HUES48 (cell line): ENCODE measurements around the gene MTX3.

ENCODE experiments used
- H3K27ac ChIP-seq: one replicate; pipeline ENCODE4 v1.7.0; 2013; ENCODE audit warnings: low read depth, low read length, inconsistent platforms
- H3K27me3 ChIP-seq: 2 replicates; pipeline ENCODE4 v1.6.1; 2013; ENCODE audit warnings: mild to moderate bottlenecking, low read length; ENCODE audit not compliant: control insufficient read depth, insufficient read depth
- H3K36me3 ChIP-seq: 2 replicates; pipeline ENCODE4 v1.6.1; 2013; ENCODE audit warnings: low read length; ENCODE audit not compliant: control insufficient read depth, insufficient read depth
- H3K4me1 ChIP-seq: 2 replicates; pipeline ENCODE4 v1.6.1; 2013; ENCODE audit warnings: mild to moderate bottlenecking, low read length; ENCODE audit not compliant: control insufficient read depth, insufficient read depth
- H3K4me3 ChIP-seq: 2 replicates; pipeline ENCODE4 v1.5.1; 2013; ENCODE audit warnings: mild to moderate bottlenecking, low read depth, low read length
- H3K9ac ChIP-seq: 2 replicates; pipeline ENCODE4 v1.6.1; 2013; ENCODE audit warnings: mild to moderate bottlenecking, low read depth, low read length, moderate library complexity
- H3K9me3 ChIP-seq: 2 replicates; pipeline ENCODE4 v1.6.1; 2013; ENCODE audit warnings: low read length; ENCODE audit not compliant: control insufficient read depth, insufficient read depth

The MTX3 gene

GRCh38 chr5:80025069-80025468, 34.0 kb upstream of the MTX3 start:
- Histone ChIP-seq H3K4me1 (no peaks in the 10 kb centered on the region), H3K4me3 (no peak overlapping the region), H3K9ac (no peak overlapping the region), H3K9me3 (no peaks in the 10 kb centered on the region), H3K27ac (no peak overlapping the region), H3K27me3 (no peaks in the 10 kb centered on the region), H3K36me3 (no peaks in the 10 kb centered on the region)

GRCh38 chr5:80010754-80011392, 19.8 kb upstream of the MTX3 start:
- Histone ChIP-seq H3K36me3 (no peaks in the 10 kb centered on the region), H3K27ac (no peak overlapping the region), H3K9me3 (no peaks in the 10 kb centered on the region), H3K9ac (no peak overlapping the region), H3K27me3 (no peaks in the 10 kb centered on the region), H3K4me1 (no peaks in the 10 kb centered on the region), H3K4me3 (no peak overlapping the region)

GRCh38 chr5:80008995-80009765, 18.1 kb upstream of the MTX3 start:
- H3K4me1 ChIP-seq = peaks cover 2% of the 10 kb centered on the region
- no peak overlapping the region for H3K4me3 ChIP-seq
- H3K9me3 ChIP-seq = no peaks in the 10 kb centered on the region
- no peak overlapping the region for H3K27ac ChIP-seq
- H3K9ac ChIP-seq = no peak overlapping the region
- H3K36me3 ChIP-seq = no peaks in the 10 kb centered on the region
- H3K27me3 ChIP-seq = no peaks in the 10 kb centered on the region

GRCh38 chr5:80002677-80003076, 11.6 kb upstream of the MTX3 start:
- H3K4me1 ChIP-seq = peaks cover 33% of the 10 kb centered on the region
- peak overlapping the region; percentile 13; the same call in 1 of the 2 replicates for H3K4me3 ChIP-seq
- no peaks in the 10 kb centered on the region for H3K9me3 ChIP-seq
- H3K27me3 ChIP-seq = no peaks in the 10 kb centered on the region
- H3K9ac ChIP-seq = no peak overlapping the region
- peak overlapping the region; percentile 49 for H3K27ac ChIP-seq
- no peaks in the 10 kb centered on the region for H3K36me3 ChIP-seq

DNA sequence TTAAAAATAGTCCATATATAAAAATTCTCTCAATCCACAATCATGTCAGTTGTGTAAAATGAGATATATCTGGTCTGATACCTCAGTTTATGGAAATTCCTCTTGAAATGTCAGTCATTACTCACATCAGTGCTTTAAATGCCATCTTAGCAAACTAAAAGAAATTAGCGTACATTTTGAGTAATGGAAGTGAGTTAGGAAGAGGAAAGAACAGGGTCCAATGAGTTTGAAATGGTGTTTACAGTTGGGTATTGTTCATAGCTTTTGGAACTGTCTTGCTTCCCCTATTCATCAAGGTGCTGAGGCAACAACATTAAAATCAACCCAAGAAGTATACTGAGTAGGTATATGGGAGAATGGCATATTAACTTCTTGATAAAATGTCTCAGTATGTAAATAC, 8.7 kb upstream of the MTX3 start:
- no peaks in the 10 kb centered on the region for H3K9me3 ChIP-seq
- no peak overlapping the region for H3K9ac ChIP-seq
- no peaks in the 10 kb centered on the region for H3K36me3 ChIP-seq
- peaks cover 33% of the 10 kb centered on the region for H3K4me1 ChIP-seq
- H3K4me3 ChIP-seq = no peak overlapping the region
- no peaks in the 10 kb centered on the region for H3K27me3 ChIP-seq
- no peak overlapping the region for H3K27ac ChIP-seq

DNA sequence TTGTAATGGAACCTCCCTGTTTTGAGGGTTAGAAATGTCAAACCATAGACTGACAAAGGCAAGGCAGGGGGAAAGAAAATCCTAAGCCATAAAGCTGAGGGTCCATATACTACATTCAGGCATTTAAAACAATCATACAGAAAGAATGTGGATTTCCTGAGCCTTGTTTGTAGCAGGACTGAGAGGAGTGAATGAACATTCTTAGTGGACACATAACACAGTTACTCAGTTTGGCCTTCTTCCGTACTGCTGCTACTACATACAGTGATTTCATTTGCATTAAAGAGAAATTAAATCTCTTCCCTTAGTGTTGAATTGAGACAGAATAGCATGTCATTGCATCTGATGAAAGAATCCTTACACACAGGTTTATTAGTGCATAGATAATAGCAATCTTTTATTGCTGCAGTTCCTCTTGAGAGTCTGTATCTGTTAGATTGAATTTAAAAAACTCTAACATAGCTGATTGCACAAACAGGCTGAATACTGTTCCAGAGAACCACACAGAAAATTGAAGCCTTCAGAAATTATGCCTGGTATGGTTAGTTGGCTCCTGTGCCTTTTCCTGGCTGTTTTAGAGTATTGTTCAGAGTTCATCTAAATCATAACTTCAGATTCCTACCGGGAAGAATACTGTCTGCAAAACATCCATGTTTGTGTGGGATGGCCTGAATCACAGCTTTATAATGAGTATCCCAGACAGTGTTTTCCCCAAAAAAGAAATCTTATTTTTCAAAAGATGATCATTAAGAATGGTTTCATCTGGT, 2.0 kb upstream of the MTX3 start:
- Histone ChIP-seq H3K36me3 (peaks cover 13% of the 10 kb centered on the region), H3K4me3 (no peak overlapping the region), H3K4me1 (peaks cover 15% of the 10 kb centered on the region), H3K27ac (no peak overlapping the region), H3K9ac (no peak overlapping the region), H3K27me3 (no peaks in the 10 kb centered on the region), H3K9me3 (no peaks in the 10 kb centered on the region)

- peaks cover 40% of the 10 kb centered on the region for H3K36me3 ChIP-seq
- no peaks in the 10 kb centered on the region for H3K27me3 ChIP-seq
- peaks cover 15% of the 10 kb centered on the region for H3K4me1 ChIP-seq
- peak overlapping the region; percentile 99 for H3K27ac ChIP-seq
- H3K9me3 ChIP-seq = no peaks in the 10 kb centered on the region
- peak overlapping the region; percentile 99 for H3K4me3 ChIP-seq
- H3K9ac ChIP-seq = peak overlapping the region; percentile 96
Measured at GRCh38 chr5:79990205-79990597, 861 bp downstream of the MTX3 start.

- H3K27ac ChIP-seq = no peak overlapping the region
- no peaks in the 10 kb centered on the region for H3K27me3 ChIP-seq
- peaks cover 77% of the 10 kb centered on the region for H3K36me3 ChIP-seq
- no peak overlapping the region for H3K9ac ChIP-seq
- H3K4me3 ChIP-seq = no peak overlapping the region
- peaks cover 10% of the 10 kb centered on the region; the same call in 1 of the 2 replicates for H3K4me1 ChIP-seq
- H3K9me3 ChIP-seq = no peaks in the 10 kb centered on the region
Measured at GRCh38 chr5:79986260-79986659, 4.8 kb downstream of the MTX3 start.

DNA sequence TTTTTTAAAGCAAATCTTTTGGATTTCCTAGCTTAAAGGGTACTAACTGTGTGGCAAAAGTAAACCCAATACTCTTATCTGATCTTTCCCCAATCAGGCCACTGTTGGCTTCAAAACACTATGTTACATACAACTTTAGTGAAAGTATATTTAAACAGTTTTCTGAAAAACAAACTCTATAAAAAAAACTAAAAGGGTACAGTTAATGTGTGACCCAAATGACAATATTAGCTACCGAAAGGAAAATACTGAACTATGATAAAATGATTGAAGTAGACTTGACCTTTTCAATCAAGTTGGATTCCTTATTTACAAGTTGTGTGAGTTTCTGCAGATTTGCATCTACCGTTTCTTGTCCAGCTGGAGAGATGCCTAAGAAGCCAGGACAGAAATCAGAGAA, 5.8 kb downstream of the MTX3 start:
- Histone ChIP-seq H3K36me3 (peaks cover 85% of the 10 kb centered on the region), H3K27ac (no peak overlapping the region), H3K9ac (no peak overlapping the region), H3K27me3 (no peaks in the 10 kb centered on the region), H3K4me3 (no peak overlapping the region), H3K4me1 (peaks cover 8% of the 10 kb centered on the region; the same call in 1 of the 2 replicates), H3K9me3 (no peaks in the 10 kb centered on the region)

DNA sequence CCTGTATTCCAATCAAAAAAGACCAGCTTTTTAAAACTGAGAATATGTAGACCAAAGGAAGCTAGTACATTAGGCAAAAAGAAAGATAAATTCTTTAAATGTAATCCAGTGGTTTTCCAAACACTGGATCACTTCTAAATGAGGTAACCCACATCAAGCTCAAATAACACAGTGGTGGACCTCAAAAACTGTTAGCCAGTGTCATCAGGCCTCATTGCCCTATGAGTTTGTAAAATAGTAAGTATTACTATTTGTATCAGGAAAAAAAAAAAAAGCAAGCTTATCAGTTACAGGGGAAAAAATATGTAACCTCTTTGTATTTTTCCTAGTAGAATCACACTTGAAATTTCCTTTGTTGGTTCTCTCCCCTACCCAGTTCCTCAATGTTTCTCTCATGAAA, 6.7 kb downstream of the MTX3 start:
- Histone ChIP-seq H3K36me3 (peaks cover 94% of the 10 kb centered on the region), H3K9me3 (no peaks in the 10 kb centered on the region), H3K4me3 (no peak overlapping the region), H3K27ac (no peak overlapping the region), H3K4me1 (no peaks in the 10 kb centered on the region), H3K27me3 (no peaks in the 10 kb centered on the region), H3K9ac (no peak overlapping the region)

DNA sequence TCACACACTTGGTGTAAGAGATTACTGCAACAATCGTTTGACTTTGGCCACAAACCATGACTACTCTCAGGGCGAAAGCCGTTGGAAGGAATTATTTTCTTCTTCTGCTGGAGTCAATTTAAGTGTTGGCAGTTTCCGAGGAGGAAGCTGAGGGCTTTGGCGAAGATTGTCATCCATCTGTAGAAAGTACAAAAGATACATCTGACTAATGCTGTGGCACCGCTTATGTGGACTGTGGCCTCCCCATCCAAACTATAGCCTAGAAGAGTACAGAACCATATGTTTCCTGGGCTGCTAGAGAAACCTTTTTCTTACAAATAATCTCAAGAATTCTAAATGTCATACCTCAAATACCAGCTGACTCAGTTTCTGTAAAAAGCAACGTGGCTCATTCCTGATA, 7.4 kb downstream of the MTX3 start:
- Histone ChIP-seq H3K9me3 (no peaks in the 10 kb centered on the region), H3K36me3 (peaks cover 94% of the 10 kb centered on the region), H3K27me3 (no peaks in the 10 kb centered on the region), H3K27ac (no peak overlapping the region), H3K9ac (no peak overlapping the region), H3K4me3 (no peak overlapping the region), H3K4me1 (no peaks in the 10 kb centered on the region)
